PC-3 (cell line): Measurements from ENCODE around the gene BCAR3.

Experiments used
- CTCF ChIP-seq: fragments of 300-600 bp; sonication (generic); conservative IDR thresholded peaks from 2 replicates; pipeline ENCODE4 v1.5.1; 2017; ENCODE audit warnings: antibody characterized with exemption, low read depth, mild to moderate bottlenecking, low read length
- EZH2phosphoT487 ChIP-seq: fragments of 300-600 bp; sonication (generic); IDR thresholded peaks from 2 replicates; pipeline ENCODE4 v1.6.1; 2018; ENCODE audit warnings: mild to moderate bottlenecking, antibody characterized with exemption, low read length, borderline replicate concordance

DNA sequence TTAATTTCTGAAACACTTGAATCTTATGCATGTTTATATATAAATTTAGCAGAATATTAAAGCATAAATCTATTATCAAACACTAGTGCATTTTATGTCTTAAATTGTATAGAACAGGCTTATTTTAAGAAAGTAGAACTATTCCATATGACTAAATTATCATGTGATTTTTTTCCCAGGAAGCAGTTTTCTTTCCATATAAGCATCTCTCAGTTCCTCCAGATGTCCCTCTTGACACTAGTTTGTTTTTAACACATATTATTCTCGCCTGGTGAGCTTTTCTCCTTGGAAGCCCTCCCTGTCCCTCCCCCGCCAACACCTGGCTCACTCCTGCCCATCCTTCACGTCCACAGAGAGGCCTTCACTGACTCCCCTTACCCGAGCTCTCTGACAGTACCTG lies 48.3 kb upstream of the BCAR3 start:
- no peak for TF ChIP-seq EZH2phosphoT487
- TF ChIP-seq CTCF = no peak
